MCF 10A (cell line): Measurements from ENCODE around the gene GRIP1. TPM values are rescaled to one million over a fixed set of nuclear protein-coding genes. Genes with fewer than 3 reads are reported as not detected.
"Not testable (repeated sequence)": the region's sequence is repeated elsewhere in the genome, so short reads cannot be mapped to it uniquely, and the experiment has no call there.

Source experiments
- BruUV-seq: library from RNA; stranded (reverse); fragments of 400-500 nt; replicated peaks from 2 replicates; lab custom pipeline; 2021; lab: Mats Ljungman, UMichigan
- CTCF ChIA-PET: fragments of 300-600 bp; sonication (Branson Sonifier 250); formaldehyde crosslinking; extraction: SDS; loops from one replicate; lab custom pipeline; 2021; ENCODE audit warnings: antibody characterized with exemption, inconsistent platforms; lab: Yijun Ruan, JAX
- POLR2A ChIA-PET: fragments of 300-600, 350-650 bp; sonication (Branson Sonifier 250); formaldehyde crosslinking; extraction: SDS; loops from one replicate; lab custom pipeline; 2020; ENCODE audit warnings: antibody characterized with exemption, inconsistent platforms; lab: Yijun Ruan, JAX
- DNase-seq: peaks from one replicate; pipeline ENCODE4 v3.0.0-alpha.2; 2018; ENCODE audit not compliant: unreplicated experiment
- H3K27ac Mint-ChIP-seq: one replicate; pipeline ENCODE4 v1.8.0; 2022; ENCODE audit warnings: mild to moderate bottlenecking, low read depth, mixed read lengths; ENCODE audit not compliant: unreplicated experiment
- H3K27me3 Mint-ChIP-seq: one replicate; pipeline ENCODE4 v1.8.0; 2022; ENCODE audit warnings: mixed read lengths; ENCODE audit not compliant: insufficient read depth, unreplicated experiment
- H3K36me3 Mint-ChIP-seq: one replicate; pipeline ENCODE4 v1.8.0; 2022; ENCODE audit warnings: mild to moderate bottlenecking, moderate library complexity, mixed read lengths; ENCODE audit not compliant: insufficient read depth, unreplicated experiment
- H3K4me1 Mint-ChIP-seq: one replicate; pipeline ENCODE4 v1.8.0; 2022; ENCODE audit warnings: mixed read lengths; ENCODE audit not compliant: insufficient read depth, unreplicated experiment
- H3K4me3 Mint-ChIP-seq: one replicate; pipeline ENCODE4 v1.8.0; 2022; ENCODE audit warnings: mild to moderate bottlenecking, moderate library complexity, mixed read lengths; ENCODE audit not compliant: unreplicated experiment
- H3K9me3 Mint-ChIP-seq: one replicate; pipeline ENCODE4 v1.8.0; 2022; ENCODE audit warnings: mixed read lengths; ENCODE audit not compliant: unreplicated experiment
- intact Hi-C: fragments of 100-400 bp; cut with micrococcal nuclease; formaldehyde crosslinking; loops from 2 replicates; pipeline ENCODE4 v1.14.1; 2022
- total RNA-seq: library from RNA; stranded (reverse); gene quantifications from 2 replicates; pipeline ENCODE4 v1.2.3, GENCODE V29; 2022
- TF ChIP-seq, protein P1 (sequence below): fragments of 200-600 bp; IDR thresholded peaks from one replicate; pipeline ENCODE4 v1.8.0; 2022; ENCODE audit warnings: antibody characterized with exemption, mild to moderate bottlenecking; ENCODE audit not compliant: unreplicated experiment

Gene GRIP1
- total RNA-seq, 1 experiment from 2014 or later: 8.2 TPM

DNA sequence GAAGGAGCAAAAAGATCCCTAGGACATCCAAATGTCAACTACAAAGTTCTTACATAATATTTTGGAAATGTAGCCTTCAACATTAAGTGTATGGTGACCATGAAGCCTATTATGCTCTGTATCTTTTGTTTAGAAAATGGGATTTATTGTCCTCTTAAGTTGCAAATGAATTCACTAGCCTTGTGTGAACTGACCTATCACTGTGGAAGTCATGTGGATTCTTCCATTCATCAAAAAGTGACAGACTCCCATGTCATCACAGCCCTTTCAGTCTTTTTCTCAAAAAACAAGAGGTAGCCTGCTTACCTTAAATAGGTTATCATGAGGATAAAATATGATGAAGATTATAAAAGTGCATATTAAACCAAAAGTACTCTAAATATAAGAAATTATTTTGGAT is 179.9 kb downstream of the GRIP1 start:
- TF ChIP-seq, protein P1, sequence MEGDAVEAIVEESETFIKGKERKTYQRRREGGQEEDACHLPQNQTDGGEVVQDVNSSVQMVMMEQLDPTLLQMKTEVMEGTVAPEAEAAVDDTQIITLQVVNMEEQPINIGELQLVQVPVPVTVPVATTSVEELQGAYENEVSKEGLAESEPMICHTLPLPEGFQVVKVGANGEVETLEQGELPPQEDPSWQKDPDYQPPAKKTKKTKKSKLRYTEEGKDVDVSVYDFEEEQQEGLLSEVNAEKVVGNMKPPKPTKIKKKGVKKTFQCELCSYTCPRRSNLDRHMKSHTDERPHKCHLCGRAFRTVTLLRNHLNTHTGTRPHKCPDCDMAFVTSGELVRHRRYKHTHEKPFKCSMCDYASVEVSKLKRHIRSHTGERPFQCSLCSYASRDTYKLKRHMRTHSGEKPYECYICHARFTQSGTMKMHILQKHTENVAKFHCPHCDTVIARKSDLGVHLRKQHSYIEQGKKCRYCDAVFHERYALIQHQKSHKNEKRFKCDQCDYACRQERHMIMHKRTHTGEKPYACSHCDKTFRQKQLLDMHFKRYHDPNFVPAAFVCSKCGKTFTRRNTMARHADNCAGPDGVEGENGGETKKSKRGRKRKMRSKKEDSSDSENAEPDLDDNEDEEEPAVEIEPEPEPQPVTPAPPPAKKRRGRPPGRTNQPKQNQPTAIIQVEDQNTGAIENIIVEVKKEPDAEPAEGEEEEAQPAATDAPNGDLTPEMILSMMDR: no peak
- no peaks in the 10 kb centered on the region for H3K9me3 Mint-ChIP-seq
- no peak overlapping the region for H3K27ac Mint-ChIP-seq
- POLR2A ChIA-PET: no interaction called here
- DNase-seq: no peak
- no peaks in the 10 kb centered on the region for H3K27me3 Mint-ChIP-seq
- no peaks in the 10 kb centered on the region for H3K36me3 Mint-ChIP-seq
- CTCF ChIA-PET: interaction anchor here (0.7 kb wide), 1 partner anchor 65 kb away, joined by 4 read pairs; no protein-coding TSS in a partner anchor
- H3K4me3 Mint-ChIP-seq: no peak overlapping the region
- intact Hi-C loops: no loop called here
- no TSS peak for BruUV-seq
- H3K4me1 Mint-ChIP-seq: no peaks in the 10 kb centered on the region

DNA sequence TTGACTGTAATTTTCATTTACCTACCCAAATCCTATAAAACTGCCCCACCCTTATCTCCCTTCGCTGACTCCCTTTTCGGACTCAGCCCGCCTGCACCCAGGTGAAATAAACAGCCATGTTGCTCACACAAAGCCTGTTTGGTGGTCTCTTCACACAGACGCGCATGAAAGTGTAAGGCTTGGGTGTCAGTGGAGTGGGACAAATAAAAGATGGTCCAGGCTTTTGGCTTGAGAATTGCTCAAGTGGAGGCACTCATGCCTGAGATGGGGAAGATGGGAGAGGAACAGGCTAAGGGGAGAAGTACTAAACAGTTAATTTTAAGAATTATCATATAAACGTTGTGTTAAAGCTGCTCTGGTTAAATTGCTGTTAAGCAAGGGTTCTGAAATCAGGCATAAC is 180.8 kb downstream of the GRIP1 start:
- H3K36me3 Mint-ChIP-seq, POLR2A ChIA-PET, intact Hi-C loops: not testable (repeated sequence)

DNA sequence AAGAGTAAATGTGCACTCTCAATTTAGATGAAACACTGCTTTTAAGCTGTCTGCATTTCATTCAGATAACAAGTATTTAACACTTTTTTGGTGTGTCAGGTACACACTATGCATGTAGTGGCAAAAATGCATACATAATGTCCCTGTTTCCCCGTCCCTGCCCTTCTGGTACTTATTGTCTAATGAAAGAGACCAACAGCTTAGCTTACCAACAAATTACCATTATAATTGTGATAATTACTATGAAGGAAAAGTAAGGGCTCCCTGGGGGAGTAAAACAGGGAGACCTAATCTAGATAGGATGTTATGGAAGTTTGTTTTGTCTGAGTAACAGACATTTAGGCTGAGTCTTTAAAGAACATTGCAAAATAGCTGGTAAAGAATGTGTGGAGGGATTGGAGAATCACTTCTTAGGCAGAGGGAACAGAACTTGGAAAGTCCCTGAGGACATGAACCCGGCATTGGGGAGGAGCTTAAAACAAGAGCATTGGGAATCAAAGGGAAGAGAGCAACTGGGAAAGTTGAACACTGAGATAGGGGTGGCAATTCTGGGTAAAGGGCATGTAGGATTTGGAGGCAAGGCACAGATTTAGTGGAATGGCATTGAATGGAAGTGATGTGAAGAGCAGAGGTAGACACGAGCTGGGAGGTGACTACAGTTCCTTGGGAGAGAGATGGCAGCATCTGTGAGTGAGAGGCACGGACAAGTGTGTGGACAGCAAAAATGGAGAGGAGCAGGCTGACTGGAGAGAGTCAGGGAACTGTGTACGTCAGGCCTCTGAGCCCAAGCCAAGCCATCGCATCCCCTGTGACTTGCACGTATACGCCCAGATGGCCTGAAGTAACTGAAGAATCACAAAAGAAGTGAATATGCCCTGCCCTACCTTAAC is 181.6 kb downstream of the GRIP1 start:
- TF ChIP-seq, protein P1: no peak
- Mint-ChIP-seq H3K27me3 (no peaks in the 10 kb centered on the region), H3K4me1 (no peaks in the 10 kb centered on the region), H3K27ac (no peak overlapping the region), H3K9me3 (no peaks in the 10 kb centered on the region), H3K36me3 (no peaks in the 10 kb centered on the region), H3K4me3 (no peak overlapping the region)
- intact Hi-C loops: no loop called here
- ChIA-PET POLR2A (no interaction called here), CTCF (no interaction called here)
- no peak for DNase-seq
- no TSS peak for BruUV-seq

More for the DNA sequence above, 180.8 kb downstream of the GRIP1 start:
- H3K4me3 Mint-ChIP-seq, H3K9me3 Mint-ChIP-seq, CTCF ChIA-PET, H3K27ac Mint-ChIP-seq, H3K27me3 Mint-ChIP-seq, DNase-seq, H3K4me1 Mint-ChIP-seq, BruUV-seq: not testable (repeated sequence)

DNA sequence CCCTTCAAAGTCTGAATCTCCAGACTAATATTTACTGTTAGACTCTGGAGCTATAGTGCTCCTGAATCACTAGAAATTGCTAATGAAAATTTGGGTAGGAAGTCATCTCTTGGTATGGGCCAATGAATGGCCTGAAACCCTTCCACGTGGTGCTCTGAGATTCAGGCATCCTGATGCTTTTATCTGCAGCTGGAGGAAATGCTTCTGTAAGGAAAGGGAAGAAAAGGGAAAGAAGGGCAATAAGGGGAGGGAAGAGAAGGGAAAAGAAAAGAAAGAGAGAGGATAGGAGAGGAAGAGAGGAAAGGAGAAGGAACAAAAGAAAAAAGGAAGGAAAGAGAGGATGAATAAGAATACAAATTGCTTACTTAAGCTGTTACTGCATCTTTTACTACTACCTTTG is 182.3 kb downstream of the GRIP1 start:
- H3K36me3 Mint-ChIP-seq: no peaks in the 10 kb centered on the region
- no peak overlapping the region for H3K27ac Mint-ChIP-seq
- CTCF ChIA-PET: no interaction called here
- H3K4me3 Mint-ChIP-seq: no peak overlapping the region
- intact Hi-C loops: no loop called here
- H3K4me1 Mint-ChIP-seq: no peaks in the 10 kb centered on the region
- no TSS peak for BruUV-seq
- DNase-seq: no peak
- POLR2A ChIA-PET: no interaction called here
- TF ChIP-seq, protein P1: no peak
- no peaks in the 10 kb centered on the region for H3K27me3 Mint-ChIP-seq
- H3K9me3 Mint-ChIP-seq: no peaks in the 10 kb centered on the region
